HG03354 (cell line): ENCODE measurements around the gene ADK.
"Not testable (repeated sequence)": the region's sequence is repeated elsewhere in the genome, so short reads cannot be mapped to it uniquely, and the experiment has no call there.

Source experiments
- ATAC-seq: cut with Tn5 transposase; IDR thresholded peaks from one replicate; pipeline ENCODE4 v1.9.1; 2021; ENCODE audit warnings: mild to moderate bottlenecking; ENCODE audit not compliant: unreplicated experiment, poor library complexity, severe bottlenecking

Gene ADK

DNA sequence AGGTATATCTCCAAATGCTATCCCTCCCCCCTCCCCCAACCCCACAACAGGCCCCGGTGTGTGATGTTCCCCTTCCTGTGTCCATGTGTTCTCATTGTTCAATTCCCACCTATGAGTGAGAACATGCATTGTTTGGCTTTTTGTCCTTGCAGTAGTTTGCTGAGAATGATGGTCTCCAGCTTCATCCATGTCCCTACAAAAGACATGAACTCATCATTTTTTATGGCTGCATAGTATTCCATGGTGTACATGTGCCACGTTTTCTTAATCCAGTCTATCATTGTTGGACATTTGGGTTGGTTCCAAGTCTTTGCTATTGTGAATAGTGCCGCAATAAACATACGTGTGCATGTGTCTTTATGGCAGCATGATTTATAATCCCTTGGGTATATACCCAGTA is 417.9 kb downstream of the ADK start:
- ATAC-seq: not testable (repeated sequence)

DNA sequence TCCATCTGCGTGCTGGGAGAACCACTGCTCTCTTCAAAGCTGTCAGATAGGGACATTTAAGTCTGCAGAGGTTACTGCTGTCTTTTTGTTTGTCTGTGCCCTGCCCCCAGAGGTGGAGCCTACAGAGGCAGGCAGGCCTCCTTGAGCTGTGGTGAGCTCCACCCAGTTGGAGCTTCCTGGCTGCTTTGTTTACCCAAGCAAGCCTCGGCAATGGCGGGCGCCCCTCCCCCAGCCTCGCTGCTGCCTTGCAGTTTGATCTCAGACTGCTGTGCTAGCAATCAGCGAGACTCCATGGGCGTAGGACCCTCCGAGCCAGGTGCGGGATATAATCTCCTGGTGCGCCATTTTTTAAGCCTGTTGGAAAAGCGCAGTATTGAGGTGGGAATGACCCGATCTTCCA is 422.5 kb downstream of the ADK start:
- not testable (repeated sequence) for ATAC-seq

- no peak for ATAC-seq
Observed at GRCh38 chr10:74575191-74575720, 424.2 kb downstream of the ADK start.

DNA sequence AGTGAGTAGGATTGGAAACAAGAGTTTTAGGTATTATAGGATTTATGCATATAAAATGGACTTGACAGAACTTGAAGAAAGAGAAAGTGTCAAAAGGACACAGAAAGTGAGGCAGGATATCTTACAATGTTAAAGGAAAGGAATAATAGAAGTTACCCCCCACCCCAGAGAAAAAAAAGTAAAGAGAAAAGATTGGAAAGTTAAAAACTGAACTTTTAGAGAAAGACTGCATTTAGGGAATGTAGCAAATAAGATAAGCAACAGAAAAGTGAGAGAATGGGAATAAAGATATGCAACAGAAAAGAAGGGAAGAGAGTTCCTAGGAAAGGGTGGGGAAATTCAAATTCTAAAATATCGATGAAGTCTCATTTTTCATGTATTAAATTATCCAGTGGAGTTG is 424.9 kb downstream of the ADK start:
- no peak for ATAC-seq

GRCh38 chr10:74576586-74576985 is 425.6 kb downstream of the ADK start:
- ATAC-seq: no peak

DNA sequence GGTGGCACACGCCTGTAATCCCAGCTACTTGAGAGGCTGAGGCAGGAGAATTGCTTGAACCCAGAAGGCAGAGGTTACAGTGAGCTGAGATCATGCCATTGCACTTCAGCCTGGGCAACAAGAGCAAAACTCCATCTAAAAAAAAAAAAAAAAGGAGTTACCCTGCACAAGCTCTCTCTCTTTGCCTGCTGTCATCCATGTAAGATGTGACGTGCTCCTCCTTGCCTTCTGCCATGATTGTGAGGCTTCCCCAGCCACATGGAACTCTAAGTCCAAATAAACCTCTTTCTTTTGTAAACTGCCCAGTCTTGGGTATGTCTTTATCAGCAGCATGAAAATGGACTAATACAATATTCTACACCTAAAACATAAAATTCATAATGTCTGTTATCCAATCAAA is 429.4 kb downstream of the ADK start:
- not testable (repeated sequence) for ATAC-seq

DNA sequence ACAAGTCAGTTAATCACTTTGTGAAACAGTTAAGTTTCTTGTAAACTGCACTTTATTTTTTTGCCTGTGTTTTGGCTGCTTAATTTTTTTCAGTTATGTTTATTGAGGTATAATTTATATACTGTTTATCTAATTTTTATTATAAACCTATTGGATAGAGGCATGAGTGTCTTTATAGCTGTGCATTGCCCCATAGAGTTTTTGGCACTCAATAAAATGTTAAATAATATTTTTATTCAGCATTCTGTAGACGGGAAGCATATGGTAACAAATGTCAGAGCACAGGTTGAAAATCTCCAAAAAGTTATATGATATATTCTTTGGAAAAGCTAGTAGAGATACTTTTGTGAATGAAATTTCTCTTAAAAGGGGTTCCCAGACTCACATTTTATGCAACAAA is 431.5 kb downstream of the ADK start:
- no peak for ATAC-seq

DNA sequence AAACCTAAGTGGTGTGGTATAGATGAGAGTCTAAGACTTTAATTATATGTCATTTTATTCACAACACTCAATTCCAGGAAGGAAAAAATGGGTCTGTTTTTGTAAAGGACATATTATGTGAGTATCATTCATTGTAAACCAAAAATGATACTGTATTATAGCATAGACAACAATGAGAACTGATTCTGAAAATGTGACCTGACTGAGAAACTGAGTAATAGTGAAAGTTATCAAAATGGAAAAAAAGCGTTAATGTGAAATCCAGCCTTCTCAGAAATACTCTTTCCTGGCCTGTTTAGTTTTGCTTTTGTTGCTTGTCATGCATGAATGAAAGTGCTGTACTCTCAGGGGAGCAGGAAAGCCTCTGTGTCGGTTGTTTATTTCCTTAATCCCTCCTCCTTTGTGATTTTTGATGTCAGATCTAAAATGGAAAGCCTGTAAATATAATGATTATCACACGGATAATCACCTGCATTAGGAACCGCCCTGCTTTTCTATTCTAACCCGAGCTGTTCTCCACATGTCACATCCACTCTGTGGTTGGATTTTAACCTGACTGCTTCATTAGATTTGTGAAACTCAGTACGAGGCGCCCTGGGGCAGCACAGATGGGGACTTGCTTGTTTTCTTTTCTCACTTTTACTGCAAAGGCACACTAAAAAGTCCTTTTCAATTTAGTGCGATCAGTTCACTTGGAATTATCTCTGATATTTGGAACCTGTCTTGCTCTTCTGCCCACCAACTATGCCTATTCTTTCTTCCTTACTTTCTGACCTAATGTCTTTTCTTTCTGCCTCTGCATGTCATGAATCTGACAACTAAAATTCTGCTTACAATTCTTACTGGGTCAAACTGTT is 434.4 kb downstream of the ADK start:
- peak; percentile 68 for ATAC-seq

DNA sequence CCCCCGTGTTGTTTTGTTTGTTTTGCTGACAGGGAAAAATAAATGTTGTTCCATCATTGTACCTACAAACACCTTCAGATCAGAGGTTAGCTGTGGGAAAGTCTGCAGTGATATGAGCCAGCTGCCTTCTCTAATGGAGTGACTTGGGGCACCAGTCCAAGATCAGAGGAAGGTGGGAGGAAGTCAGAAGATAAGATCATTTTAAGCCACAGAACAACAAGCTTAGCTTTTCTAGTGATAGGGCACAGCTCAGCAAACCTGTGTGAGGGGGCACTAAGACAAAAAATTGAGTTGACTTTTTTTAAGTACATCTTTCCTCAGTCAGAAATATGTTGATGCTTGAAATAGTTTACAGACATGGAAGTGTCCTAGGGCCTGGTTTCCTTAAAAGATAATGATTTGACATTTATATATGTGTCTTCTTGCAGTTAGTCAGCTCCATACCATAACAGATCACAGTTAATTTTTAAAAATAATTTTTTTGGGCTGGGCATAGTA is 435.1 kb downstream of the ADK start:
- peak; percentile 38 for ATAC-seq

DNA sequence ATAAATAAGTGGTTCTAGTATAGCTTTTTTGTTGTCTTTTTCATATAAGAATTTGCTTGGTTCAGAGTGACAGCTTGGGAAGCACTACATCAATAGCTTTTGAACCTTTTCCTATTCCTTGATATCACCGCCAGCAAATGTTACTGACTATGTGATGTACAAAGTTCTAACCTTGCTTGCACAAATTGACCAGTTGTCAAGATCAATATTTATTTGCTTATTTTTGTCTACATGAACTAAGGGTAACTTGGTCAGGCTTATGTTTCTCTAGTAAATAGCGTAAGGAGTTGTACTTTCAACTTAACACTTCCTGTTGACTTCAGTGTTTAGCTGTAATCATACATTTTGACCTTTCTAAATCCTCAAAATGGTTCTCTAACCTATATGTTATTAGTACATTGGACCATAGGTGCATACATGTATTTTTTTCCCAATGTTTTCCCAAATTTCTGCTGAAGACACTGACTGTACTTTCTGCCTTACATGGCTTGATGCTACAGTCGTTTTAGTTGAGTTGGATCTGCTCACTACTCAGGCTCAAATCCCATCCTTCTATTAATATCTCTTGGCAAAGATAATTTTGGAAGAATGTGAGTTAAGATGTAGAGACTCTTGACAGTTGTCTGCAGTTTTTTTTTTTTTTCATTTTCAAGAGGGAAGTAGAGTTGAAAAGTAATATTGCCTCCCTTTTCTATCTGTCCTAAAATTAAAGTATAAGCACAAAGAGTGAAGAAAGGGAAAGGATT is 436.3 kb downstream of the ADK start:
- ATAC-seq: no peak

DNA sequence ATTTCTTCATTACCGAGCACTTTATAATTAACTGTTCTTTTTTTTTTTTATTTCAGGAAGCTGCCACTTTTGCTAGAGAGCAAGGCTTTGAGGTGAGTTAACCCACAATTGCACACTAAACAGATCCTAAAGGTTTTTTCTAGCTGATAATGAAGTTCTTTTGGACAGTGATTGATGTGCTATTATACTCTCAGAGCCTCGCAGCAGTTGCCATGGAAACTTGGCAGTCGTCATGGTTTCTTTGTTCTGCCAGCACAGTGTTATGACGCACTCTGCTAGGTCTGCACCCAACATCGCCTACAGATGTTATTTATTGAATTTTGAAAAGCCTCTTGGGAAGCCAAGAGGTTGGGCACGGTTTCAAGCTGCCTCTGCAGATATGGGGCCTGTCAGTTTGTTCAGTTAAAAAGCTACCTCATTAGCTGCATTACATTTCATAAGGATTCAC is 438.2 kb downstream of the ADK start:
- peak; percentile 72 for ATAC-seq

- no peak for ATAC-seq
Observed at GRCh38 chr10:74589851-74590250, 438.8 kb downstream of the ADK start.

- no peak for ATAC-seq
Observed at GRCh38 chr10:74593470-74593869, 442.4 kb downstream of the ADK start.

- ATAC-seq: no peak
Observed at GRCh38 chr10:74596713-74597112, 445.7 kb downstream of the ADK start.

GRCh38 chr10:74598891-74599566 is 448.0 kb downstream of the ADK start:
- peak; percentile 70 for ATAC-seq

DNA sequence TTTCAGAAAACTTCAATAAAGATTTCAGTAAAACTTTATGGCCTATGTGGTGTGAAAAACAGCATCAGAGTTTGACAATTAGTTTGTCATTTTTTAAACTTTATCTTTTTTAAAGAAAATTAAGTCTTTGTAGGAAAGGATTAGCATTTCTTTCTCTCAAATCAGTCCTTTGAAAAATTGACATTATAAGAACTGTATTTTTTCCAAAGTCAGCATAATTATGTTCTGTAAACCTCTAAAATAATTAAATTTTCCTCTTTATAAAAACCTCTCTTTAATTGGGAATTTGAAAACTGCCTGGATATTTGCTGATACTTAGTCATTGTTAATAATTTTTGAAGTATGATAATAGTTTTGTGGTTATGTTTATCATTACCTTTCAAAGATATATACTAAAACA is 448.7 kb downstream of the ADK start:
- no peak for ATAC-seq

DNA sequence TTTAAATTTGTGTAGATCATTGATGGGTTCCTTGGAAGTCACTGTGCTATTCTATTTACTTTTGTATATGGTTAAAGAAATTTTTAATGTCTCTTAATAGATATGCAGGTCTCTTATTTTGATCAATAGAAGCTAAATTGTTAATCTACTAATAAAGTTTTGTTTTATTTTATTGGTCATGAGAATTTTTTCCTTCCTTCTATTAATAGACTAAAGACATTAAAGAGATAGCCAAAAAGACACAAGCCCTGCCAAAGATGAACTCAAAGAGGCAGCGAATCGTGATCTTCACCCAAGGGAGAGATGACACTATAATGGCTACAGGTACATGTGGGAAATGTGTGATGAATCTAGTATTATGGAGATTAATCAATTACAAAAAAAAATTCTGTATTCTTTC is 449.1 kb downstream of the ADK start:
- no peak for ATAC-seq

DNA sequence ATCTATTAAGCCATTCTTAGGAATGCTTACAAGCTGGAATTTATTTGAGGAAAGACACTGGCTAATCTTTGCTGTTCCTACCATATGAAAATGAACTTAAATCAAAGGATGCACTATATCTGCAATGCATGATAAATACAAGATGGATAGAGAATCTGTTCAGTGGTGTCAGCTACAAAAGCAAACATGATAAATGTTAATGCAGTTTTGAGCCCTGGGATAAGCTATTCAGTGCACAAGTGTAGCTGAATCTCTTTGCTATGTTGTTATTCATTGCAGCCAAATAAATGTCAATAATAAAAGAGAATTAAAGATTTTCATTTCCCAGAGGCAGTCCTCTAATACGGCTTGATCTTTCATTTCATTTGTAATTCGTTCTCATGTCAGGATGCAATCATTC is 451.6 kb downstream of the ADK start:
- ATAC-seq: no peak

DNA sequence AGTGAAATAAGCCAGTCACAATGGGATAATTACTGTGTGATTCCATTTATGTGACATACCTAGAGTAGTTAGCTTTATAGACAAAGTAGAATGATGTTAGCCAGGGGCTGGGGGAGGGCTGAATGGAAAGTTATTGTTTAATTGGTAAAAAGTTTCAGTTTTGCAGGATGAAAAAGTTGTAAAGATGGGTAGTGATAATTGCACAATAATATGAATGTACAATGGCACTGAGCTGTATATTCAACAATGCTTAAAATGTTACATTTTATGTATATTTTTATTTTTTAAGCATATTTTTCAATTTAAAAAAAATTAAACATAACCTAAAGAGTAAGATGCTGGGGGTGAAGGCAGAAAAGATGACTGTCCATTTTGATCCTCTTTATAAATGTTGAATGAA is 459.3 kb downstream of the ADK start:
- ATAC-seq: no peak

- no peak for ATAC-seq
Observed at GRCh38 chr10:74612195-74612594, 461.2 kb downstream of the ADK start.
